Coronary artery (tissue), 2 donors: Measurements from ENCODE around the gene GOLGA8A.

Source experiments
- DNase-seq: peaks from one replicate; pipeline ENCODE4 v3.0.0-alpha.2; 2017; ENCODE audit warnings: low spot score
- H3K27ac ChIP-seq, 2 donors: fragments of 200-600 bp; sonication (generic); one replicate each; pipeline ENCODE4 v1.5.1; 2016 to 2019
- H3K4me3 ChIP-seq: fragments of 200-600 bp; sonication (generic); 2 replicates; pipeline ENCODE4 v1.5.1; 2016; ENCODE audit warnings: mild to moderate bottlenecking, moderate library complexity
- TF ChIP-seq, protein P1 (sequence below): fragments of 200-600 bp; sonication (generic); IDR thresholded peaks from one replicate; pipeline ENCODE4 v1.5.1; 2019; ENCODE audit warnings: antibody characterized with exemption

Gene GOLGA8A, protein sequence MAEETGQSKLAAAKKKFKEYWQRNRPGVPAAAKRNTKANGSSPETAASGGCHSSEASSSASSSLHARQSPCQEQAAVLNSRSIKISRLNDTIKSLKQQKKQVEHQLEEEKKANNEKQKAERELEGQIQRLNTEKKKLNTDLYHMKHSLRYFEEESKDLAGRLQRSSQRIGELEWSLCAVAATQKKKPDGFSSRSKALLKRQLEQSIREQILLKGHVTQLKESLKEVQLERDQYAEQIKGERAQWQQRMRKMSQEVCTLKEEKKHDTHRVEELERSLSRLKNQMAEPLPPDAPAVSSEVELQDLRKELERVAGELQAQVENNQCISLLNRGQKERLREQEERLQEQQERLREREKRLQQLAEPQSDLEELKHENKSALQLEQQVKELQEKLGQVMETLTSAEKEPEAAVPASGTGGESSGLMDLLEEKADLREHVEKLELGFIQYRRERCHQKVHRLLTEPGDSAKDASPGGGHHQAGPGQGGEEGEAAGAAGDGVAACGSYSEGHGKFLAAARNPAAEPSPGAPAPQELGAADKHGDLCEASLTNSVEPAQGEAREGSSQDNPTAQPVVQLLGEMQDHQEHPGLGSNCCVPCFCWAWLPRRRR

DNA sequence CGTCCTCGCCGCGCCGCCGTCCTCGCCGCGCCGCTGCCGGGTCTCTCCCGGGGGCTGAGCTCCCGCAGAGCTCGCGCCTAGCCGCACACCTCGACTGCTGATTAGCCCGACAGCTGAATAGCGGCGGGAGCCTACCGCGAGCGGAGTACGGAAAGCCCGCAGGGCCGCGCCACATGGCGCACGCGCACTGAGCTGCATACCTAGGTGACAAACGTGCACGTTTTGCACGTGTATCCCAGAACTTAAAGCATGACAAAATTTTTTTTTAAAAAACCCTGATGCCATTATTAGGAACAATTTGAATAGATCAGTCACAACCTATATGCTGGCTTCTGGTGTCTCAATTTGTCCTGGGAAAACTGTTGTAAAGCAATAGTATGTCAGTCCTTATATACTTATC is at the start of gene GOLGA8A:
Gene GOLGA8A, minus strand, starts transcription at position 122 of the 400 bp plus-strand sequence. CDS start 48,117 bp downstream, outside the sequence.
- no peak for DNase-seq
- TF ChIP-seq, protein P1, sequence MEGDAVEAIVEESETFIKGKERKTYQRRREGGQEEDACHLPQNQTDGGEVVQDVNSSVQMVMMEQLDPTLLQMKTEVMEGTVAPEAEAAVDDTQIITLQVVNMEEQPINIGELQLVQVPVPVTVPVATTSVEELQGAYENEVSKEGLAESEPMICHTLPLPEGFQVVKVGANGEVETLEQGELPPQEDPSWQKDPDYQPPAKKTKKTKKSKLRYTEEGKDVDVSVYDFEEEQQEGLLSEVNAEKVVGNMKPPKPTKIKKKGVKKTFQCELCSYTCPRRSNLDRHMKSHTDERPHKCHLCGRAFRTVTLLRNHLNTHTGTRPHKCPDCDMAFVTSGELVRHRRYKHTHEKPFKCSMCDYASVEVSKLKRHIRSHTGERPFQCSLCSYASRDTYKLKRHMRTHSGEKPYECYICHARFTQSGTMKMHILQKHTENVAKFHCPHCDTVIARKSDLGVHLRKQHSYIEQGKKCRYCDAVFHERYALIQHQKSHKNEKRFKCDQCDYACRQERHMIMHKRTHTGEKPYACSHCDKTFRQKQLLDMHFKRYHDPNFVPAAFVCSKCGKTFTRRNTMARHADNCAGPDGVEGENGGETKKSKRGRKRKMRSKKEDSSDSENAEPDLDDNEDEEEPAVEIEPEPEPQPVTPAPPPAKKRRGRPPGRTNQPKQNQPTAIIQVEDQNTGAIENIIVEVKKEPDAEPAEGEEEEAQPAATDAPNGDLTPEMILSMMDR: no peak
- peak within 1 kb of the TSS in 1 of 2 donors; percentile 56 for H3K27ac ChIP-seq
- peak within 1 kb of the TSS; percentile 72 for H3K4me3 ChIP-seq

GRCh38 chr15:34483644-34484043 is 46.0 kb upstream of the GOLGA8A start:
- DNase-seq: no peak
- no peak overlapping the region for H3K4me3 ChIP-seq
- TF ChIP-seq, protein P1: no peak
- H3K27ac ChIP-seq: no peak overlapping the region

- TF ChIP-seq, protein P1: no peak
- DNase-seq: no peak
- Histone ChIP-seq H3K4me3 (no peak overlapping the region), H3K27ac (no peak overlapping the region)
These were observed 43.8 kb upstream of the GOLGA8A start for GRCh38 chr15:34481370-34481769.

GRCh38 chr15:34473840-34474239 is 36.2 kb upstream of the GOLGA8A start:
- TF ChIP-seq, protein P1: no peak
- Histone ChIP-seq H3K4me3 (no peak overlapping the region), H3K27ac (no peak overlapping the region)
- DNase-seq: no peak

DNA sequence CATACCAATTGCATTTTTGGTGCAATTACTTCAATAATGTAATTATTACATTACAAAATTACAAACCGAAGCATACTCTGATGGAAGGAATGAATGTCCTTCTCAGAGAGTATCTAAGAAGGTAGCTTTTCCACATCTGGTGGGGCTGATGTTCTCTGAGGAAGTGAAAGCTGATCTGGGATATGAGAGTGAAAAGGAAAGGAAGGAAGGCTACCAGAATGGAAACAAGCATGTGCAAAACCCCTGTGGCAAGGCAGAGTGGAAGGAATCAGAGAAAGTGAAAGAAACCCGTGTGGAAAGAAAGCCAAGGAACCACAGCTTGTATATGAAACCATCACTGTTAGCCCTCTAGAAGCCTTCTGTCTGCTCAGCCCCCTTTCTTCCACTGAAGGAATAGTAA is 35.3 kb upstream of the GOLGA8A start:
- Histone ChIP-seq H3K27ac (no peak overlapping the region), H3K4me3 (no peak overlapping the region)
- DNase-seq: no peak
- TF ChIP-seq, protein P1: no peak

DNA sequence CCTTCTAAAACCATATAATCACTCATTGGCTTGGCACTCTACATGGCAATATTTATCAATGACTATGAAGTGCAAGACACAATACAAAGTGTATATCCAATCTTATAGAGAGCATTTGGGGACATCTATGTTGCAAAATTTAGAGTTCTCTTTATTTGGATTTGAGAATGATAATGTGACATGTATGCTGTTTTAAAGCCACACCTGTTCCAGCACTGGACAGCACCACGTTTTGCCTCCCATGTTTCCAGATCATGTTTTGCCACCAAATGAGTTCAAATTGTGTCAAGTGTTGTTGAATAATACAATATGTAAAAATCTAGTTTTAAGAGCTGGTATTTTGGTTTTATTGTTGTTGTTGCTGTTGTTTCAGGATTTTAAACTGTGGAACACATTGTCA is 33.3 kb upstream of the GOLGA8A start:
- TF ChIP-seq, protein P1: no peak
- Histone ChIP-seq H3K4me3 (no peak overlapping the region), H3K27ac (no peak overlapping the region)
- no peak for DNase-seq

DNA sequence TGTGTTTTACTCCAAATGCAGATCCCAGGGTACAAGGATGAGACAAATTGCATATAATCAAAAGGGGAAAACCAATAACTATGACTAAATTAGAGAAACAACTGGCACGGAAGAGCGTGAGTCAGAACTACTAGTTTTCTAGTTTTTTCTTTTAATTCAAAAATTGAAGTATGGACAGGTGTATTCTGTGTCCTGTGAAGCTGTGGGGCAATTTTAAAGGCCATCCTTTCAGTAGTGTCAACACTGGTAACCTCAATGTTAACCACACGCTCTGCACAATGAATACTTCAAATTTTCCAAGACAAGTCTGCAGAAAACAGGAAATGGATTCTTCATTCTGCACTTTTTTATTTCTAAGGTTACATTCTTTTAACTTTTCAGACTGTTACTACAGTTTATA is 32.5 kb upstream of the GOLGA8A start:
- TF ChIP-seq, protein P1: no peak
- DNase-seq: no peak
- Histone ChIP-seq H3K27ac (no peak overlapping the region), H3K4me3 (no peak overlapping the region)
